A673 (cell line): ENCODE data around the gene SPAG7. TPM values are rescaled to one million over a fixed set of nuclear protein-coding genes. Genes with fewer than 3 reads are reported as not detected.

ENCODE experiments used
- BruUV-seq: library from RNA; stranded (reverse); fragments of 400-500 nt; replicated peaks from 2 replicates; lab custom pipeline; 2021; lab: Mats Ljungman, UMichigan
- CTCF ChIA-PET: fragments of 300-600 bp; sonication (Branson Sonifier 250); formaldehyde crosslinking; loops from one replicate; lab custom pipeline; 2022; ENCODE audit warnings: antibody characterized with exemption; lab: Charles Lee
- POLR2A ChIA-PET: fragments of 300-600 bp; sonication (Branson Sonifier 250); formaldehyde crosslinking; loops from one replicate; lab custom pipeline; 2022; ENCODE audit warnings: antibody characterized with exemption; ENCODE audit not compliant: low non-redundant PET; lab: Charles Lee
- DNase-seq: peaks from one replicate; pipeline ENCODE4 v3.0.0-alpha.2; 2015; ENCODE audit warnings: low spot score
- H3K27ac ChIP-seq: fragments of 200-600 bp; sonication (generic); 2 replicates; pipeline ENCODE4 v1.5.1; 2016; ENCODE audit warnings: mixed run types, low read depth, mild to moderate bottlenecking, mixed read lengths, antibody characterized with exemption, low read length; ENCODE audit not compliant: poor library complexity, severe bottlenecking
- H3K27me3 ChIP-seq: fragments of 200-600 bp; sonication (generic); replicated peaks from 2 replicates; pipeline ENCODE4 v1.6.1; 2017; ENCODE audit warnings: mixed run types, low read depth, mild to moderate bottlenecking, mixed read lengths, antibody characterized with exemption, low read length; ENCODE audit not compliant: insufficient read depth, poor library complexity
- H3K36me3 ChIP-seq: fragments of 200-600 bp; sonication (generic); 2 replicates; pipeline ENCODE4 v1.6.1; 2016; ENCODE audit warnings: mixed run types, mild to moderate bottlenecking, mixed read lengths, antibody characterized with exemption, low read length; ENCODE audit not compliant: insufficient read depth, poor library complexity, severe bottlenecking
- H3K4me1 ChIP-seq: fragments of 200-600 bp; sonication (generic); 2 replicates; pipeline ENCODE4 v1.6.1; 2017; ENCODE audit warnings: mixed run types, mild to moderate bottlenecking, mixed read lengths, antibody characterized with exemption, low read length; ENCODE audit not compliant: insufficient read depth, poor library complexity, severe bottlenecking
- H3K4me3 ChIP-seq: fragments of 200-600 bp; sonication (generic); 2 replicates; pipeline ENCODE4 v1.5.1; 2016; ENCODE audit warnings: low read depth, mixed run types, mild to moderate bottlenecking, mixed read lengths, low read length; ENCODE audit not compliant: poor library complexity, severe bottlenecking
- H3K9me3 ChIP-seq: fragments of 200-600 bp; sonication (generic); 2 replicates; pipeline ENCODE4 v1.6.1; 2016; ENCODE audit warnings: mixed run types, low read depth, mild to moderate bottlenecking, mixed read lengths, antibody characterized with exemption, low read length; ENCODE audit not compliant: poor library complexity, severe bottlenecking
- EZH2 ChIP-seq: fragments of 200-600 bp; sonication (generic); IDR thresholded peaks from 2 replicates; pipeline ENCODE4 v1.6.1; 2017; ENCODE audit warnings: borderline replicate concordance, low read depth, mild to moderate bottlenecking, mixed read lengths, antibody characterized with exemption, low read length; ENCODE audit not compliant: poor library complexity, severe bottlenecking
- intact Hi-C: fragments of 100-400 bp; cut with micrococcal nuclease; formaldehyde crosslinking; loops from one replicate; pipeline ENCODE4 v1.10.0; 2022; ENCODE audit not compliant: unreplicated experiment
- total RNA-seq: library from RNA; stranded (reverse); gene quantifications from 2 replicates; pipeline ENCODE4 v1.2.3, GENCODE V29; 2021
- TF ChIP-seq, protein P1 (sequence below): fragments of 300-800, 200-600 bp; sonication (generic); conservative IDR thresholded peaks from 2 replicates; pipeline ENCODE4 v1.5.1; 2017; ENCODE audit warnings: low read depth, mild to moderate bottlenecking, antibody characterized with exemption, low read length, moderate library complexity, mixed read lengths

SPAG7 gene
- total RNA-seq, 1 experiment from 2014 or later = 74.8 TPM

DNA sequence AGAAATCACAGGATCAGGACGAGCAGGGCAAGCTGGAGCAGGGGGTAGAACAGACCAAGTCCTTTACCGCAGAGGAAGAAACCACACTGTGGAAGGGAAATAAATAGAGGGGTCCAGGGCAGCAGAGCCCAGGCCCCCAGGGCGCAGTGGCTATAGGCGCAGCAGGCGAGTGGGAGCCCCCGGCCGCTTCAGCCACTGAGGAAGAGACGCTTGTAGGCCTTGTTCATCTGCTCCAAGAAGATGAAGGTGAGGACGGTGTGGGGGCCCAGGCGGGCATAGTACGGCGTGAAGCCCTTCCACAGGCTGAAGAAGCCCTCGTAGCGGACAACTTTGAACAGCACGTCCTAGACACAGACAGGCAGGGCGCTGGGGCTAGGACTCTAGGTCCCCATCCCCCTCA lies 30.1 kb downstream of the SPAG7 start:
- ChIA-PET CTCF (no interaction called here), POLR2A (no interaction called here)
- Histone ChIP-seq H3K36me3 (peaks cover 19% of the 10 kb centered on the region), H3K4me1 (peaks cover 15% of the 10 kb centered on the region), H3K9me3 (no peaks in the 10 kb centered on the region), H3K27ac (no peak overlapping the region), H3K4me3 (no peak overlapping the region), H3K27me3 (no peaks in the 10 kb centered on the region)
- DNase-seq = no peak
- intact Hi-C loops = no loop called here
- no TSS peak for BruUV-seq
- TF ChIP-seq EZH2 = no peak
- TF ChIP-seq, protein P1, sequence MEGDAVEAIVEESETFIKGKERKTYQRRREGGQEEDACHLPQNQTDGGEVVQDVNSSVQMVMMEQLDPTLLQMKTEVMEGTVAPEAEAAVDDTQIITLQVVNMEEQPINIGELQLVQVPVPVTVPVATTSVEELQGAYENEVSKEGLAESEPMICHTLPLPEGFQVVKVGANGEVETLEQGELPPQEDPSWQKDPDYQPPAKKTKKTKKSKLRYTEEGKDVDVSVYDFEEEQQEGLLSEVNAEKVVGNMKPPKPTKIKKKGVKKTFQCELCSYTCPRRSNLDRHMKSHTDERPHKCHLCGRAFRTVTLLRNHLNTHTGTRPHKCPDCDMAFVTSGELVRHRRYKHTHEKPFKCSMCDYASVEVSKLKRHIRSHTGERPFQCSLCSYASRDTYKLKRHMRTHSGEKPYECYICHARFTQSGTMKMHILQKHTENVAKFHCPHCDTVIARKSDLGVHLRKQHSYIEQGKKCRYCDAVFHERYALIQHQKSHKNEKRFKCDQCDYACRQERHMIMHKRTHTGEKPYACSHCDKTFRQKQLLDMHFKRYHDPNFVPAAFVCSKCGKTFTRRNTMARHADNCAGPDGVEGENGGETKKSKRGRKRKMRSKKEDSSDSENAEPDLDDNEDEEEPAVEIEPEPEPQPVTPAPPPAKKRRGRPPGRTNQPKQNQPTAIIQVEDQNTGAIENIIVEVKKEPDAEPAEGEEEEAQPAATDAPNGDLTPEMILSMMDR = no peak

DNA sequence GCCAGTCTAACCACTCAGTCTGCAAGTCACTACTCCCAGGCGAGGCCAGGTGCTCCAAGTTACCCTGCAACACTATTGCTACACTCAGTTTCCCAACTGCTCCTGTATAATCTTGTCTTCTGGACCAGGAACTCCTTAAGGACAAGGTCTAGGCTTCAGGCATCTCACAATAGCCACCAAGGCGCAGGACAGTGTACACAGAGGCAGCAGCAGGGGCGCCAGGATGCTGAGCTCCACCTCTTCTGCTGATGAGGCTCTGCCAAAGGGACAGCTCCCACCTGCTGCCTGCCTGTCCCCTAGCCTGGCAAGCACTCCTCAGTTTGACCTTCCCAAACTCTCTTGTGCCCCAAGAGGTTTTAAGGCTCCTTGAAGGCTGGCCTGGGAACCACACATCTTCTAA lies 31.2 kb downstream of the SPAG7 start:
- no TSS peak for BruUV-seq
- intact Hi-C loops = no loop called here
- TF ChIP-seq, protein P1 = no peak
- no peak for TF ChIP-seq EZH2
- no peak for DNase-seq
- Histone ChIP-seq H3K4me1 (peaks cover 10% of the 10 kb centered on the region), H3K36me3 (peaks cover 19% of the 10 kb centered on the region), H3K27ac (no peak overlapping the region), H3K9me3 (no peaks in the 10 kb centered on the region), H3K27me3 (no peaks in the 10 kb centered on the region), H3K4me3 (no peak overlapping the region)
- CTCF ChIA-PET = no interaction called here
- POLR2A ChIA-PET = no interaction called here

DNA sequence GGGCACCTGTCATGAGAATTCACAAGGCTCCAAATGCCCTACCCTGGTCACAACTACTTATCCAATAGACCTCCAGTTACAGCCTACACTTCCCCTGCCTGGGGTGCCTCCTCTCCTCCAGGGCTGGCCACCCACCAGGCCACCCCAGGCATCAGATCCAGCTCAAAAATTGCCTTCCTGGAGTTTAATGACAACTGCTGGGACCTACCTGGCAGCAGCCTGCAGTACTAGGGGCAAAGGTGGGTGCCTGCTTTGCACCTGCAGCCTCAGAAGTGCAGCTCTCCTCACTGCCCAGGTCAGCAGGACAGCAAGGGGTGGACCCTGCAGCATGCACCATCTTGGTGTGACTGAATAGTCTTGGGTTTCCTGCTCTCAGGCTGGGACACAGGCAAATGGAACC lies 32.0 kb downstream of the SPAG7 start:
- no TSS peak for BruUV-seq
- TF ChIP-seq, protein P1 = no peak
- no peak for TF ChIP-seq EZH2
- Histone ChIP-seq H3K4me3 (no peak overlapping the region), H3K9me3 (no peaks in the 10 kb centered on the region), H3K36me3 (peaks cover 19% of the 10 kb centered on the region), H3K27ac (no peak overlapping the region), H3K4me1 (peaks cover 7% of the 10 kb centered on the region), H3K27me3 (no peaks in the 10 kb centered on the region)
- CTCF ChIA-PET = no interaction called here
- intact Hi-C loops = no loop called here
- no peak for DNase-seq
- POLR2A ChIA-PET = no interaction called here
